Activated CD4-positive, CD25-positive, alpha-beta regulatory T cell treated with anti-CD3 and anti-CD28 coated beads, Interleukin-2, amount 50 U/mL, for 72 hours (primary cell): ENCODE results near the gene DHRS3.
A peak's percentile ranks its signal among the peaks of the same experiment; 100 is the strongest.

Experiments used
- DNase-seq: peaks from one replicate; pipeline ENCODE4 v3.0.0; 2021

Gene DHRS3

GRCh38 chr1:12636098-12636950, 18.3 kb upstream of the DHRS3 start:
- no peak for DNase-seq

- no peak for DNase-seq
These were observed 16.7 kb upstream of the DHRS3 start for GRCh38 chr1:12634696-12635202.

- DNase-seq, result no peak
These were observed 16.1 kb upstream of the DHRS3 start for GRCh38 chr1:12634156-12634555.

- DNase-seq, result no peak
These were observed 13.6 kb upstream of the DHRS3 start for GRCh38 chr1:12631571-12631970.

- DNase-seq, result no peak
These were observed 13.0 kb upstream of the DHRS3 start for GRCh38 chr1:12630946-12631530.

- DNase-seq, result no peak
These were observed 12.2 kb upstream of the DHRS3 start for GRCh38 chr1:12629985-12630760.

GRCh38 chr1:12629511-12629956, 11.5 kb upstream of the DHRS3 start:
- no peak for DNase-seq

- DNase-seq, result no peak
These were observed 9.3 kb upstream of the DHRS3 start for GRCh38 chr1:12627296-12627695.

- DNase-seq, result no peak
These were observed 8.9 kb upstream of the DHRS3 start for GRCh38 chr1:12626888-12627287.

- no peak for DNase-seq
These were observed 7.3 kb upstream of the DHRS3 start for GRCh38 chr1:12625276-12625675.

- no peak for DNase-seq
These were observed 4.5 kb upstream of the DHRS3 start for GRCh38 chr1:12622506-12622905.

GRCh38 chr1:12621346-12622335, 3.6 kb upstream of the DHRS3 start:
- DNase-seq, result no peak

- no peak for DNase-seq
These were observed 2.9 kb upstream of the DHRS3 start for GRCh38 chr1:12620931-12621330.

- no peak for DNase-seq
These were observed 2.5 kb upstream of the DHRS3 start for GRCh38 chr1:12620488-12620865.

GRCh38 chr1:12619792-12620487, 1.9 kb upstream of the DHRS3 start:
- DNase-seq, result peak; percentile 78

GRCh38 chr1:12618965-12619791, 1.2 kb upstream of the DHRS3 start:
- peak; percentile 47 for DNase-seq

GRCh38 chr1:12618661-12618964, 603 bp upstream of the DHRS3 start:
- no peak for DNase-seq

GRCh38 chr1:12617511-12617900, 504 bp downstream of the DHRS3 start:
- no peak for DNase-seq

- peak; percentile 53 for DNase-seq
These were observed 1.2 kb downstream of the DHRS3 start for GRCh38 chr1:12616709-12617373.
